GM21367 (cell line): ENCODE results near the gene CDH11.

Experiments used
- ATAC-seq: cut with Tn5 transposase; IDR thresholded peaks from one replicate; pipeline ENCODE4 v1.9.1; 2021; ENCODE audit not compliant: unreplicated experiment

CDH11 gene

GRCh38 chr16:65121870-65122723 lies at the start of gene CDH11:
CDH11 (minus strand) TSS chr16:65122063; CDS start chr16:65004869, 117,194 bp downstream.
- ATAC-seq, result no peak

- no peak for ATAC-seq
Measured at GRCh38 chr16:65154321-65154720, 32.5 kb upstream of the CDH11 start.

GRCh38 chr16:65153365-65154105 lies 31.7 kb upstream of the CDH11 start:
- no peak for ATAC-seq

- ATAC-seq, result no peak
Measured at GRCh38 chr16:65148804-65149203, 26.9 kb upstream of the CDH11 start.

DNA sequence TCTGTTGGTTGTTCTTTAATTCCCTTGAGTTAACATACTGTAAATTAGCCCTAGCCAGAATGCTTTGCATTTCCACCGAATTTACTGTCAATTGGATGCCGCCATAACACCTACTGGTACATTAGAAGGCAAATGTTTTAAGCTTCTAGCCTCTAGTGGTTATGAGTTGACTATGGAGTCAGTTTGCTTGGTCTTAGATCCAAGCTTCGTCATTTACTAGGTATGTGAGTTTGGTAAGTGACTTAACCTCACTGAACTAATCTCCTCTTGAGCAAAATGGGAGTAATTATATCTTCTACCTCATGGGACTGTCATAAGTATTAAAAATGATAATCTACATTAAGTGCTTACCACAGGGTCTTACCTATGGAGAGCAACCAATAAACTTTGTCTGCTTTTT lies 20.4 kb upstream of the CDH11 start:
- no peak for ATAC-seq

- no peak for ATAC-seq
Measured at GRCh38 chr16:65136681-65137080, 14.8 kb upstream of the CDH11 start.

DNA sequence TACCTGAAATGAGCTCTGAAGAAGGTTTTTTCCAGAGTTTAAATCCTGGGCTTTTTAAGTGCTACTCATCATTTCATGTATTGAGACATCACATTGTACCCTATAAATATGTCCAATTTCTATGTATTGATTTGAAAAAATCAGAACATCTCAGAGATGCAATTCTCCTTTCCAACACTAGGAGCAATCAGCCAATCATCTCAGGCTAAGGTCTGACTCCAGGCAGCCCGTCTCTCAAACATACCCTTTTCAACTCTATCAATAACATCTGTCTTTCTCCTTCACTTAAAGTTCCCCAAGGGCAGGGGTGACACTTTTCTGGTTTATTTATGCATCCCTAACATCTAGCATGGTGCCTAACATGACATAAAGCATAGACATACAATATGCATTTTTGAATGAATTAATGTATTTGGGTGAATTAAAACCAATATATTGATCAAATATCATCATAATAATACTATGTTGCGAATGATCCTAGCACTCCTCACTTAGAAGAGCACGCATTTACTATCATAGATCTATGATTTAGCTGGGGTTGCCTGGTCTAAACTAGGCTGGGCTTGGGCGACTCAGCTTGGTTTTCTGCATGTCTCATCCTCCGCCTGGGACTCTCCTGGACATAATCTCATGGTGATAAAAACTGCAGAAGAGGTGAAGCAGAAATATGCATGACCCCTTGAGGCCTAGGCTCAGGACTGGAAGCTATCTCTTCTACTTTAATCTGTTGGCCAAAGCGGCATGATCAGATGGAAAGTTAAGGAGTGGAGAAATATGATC lies 5.2 kb upstream of the CDH11 start:
- no peak for ATAC-seq

DNA sequence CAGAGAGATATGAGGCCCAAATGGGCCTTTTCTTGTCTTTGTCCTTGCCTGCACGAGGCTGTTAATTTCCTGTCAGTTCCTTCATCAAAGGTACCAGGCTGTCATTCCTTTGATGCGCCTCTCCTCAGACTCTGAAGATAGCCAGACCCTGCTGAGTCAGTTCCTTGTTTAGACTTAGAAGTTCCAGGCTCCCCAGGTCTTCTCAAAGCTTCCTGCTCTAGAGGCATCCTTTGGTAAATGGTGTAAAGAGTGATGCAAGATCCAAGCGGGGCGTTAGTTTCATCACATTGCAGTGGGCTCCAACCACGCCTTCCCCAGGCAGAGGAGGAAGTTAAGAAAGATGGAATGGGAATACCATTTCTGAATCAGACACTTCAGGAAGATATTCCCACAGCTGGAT lies 4.0 kb upstream of the CDH11 start:
- no peak for ATAC-seq

DNA sequence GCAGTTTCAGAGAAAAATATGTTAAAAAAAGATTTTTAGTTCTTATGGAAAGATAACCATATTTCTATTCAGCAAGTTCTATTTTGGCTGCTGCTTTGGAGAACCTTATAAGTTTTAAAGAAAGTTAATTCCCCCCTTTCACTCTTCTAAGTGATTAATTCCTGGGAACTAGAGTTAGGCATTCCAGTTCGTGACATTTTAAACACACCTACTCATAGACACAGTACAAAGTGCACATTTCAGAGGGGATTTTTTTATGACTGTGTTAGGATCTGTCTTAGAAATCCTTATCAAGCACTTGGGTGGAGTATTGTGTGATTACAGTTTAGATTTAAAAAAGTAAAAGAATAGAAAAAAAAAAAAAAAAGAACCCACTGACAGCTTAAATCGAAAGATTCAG lies 3.5 kb upstream of the CDH11 start:
- no peak for ATAC-seq

- no peak for ATAC-seq
Measured at GRCh38 chr16:65124596-65124995, 2.7 kb upstream of the CDH11 start.

GRCh38 chr16:65124212-65124548 lies 2.3 kb upstream of the CDH11 start:
- ATAC-seq, result no peak

DNA sequence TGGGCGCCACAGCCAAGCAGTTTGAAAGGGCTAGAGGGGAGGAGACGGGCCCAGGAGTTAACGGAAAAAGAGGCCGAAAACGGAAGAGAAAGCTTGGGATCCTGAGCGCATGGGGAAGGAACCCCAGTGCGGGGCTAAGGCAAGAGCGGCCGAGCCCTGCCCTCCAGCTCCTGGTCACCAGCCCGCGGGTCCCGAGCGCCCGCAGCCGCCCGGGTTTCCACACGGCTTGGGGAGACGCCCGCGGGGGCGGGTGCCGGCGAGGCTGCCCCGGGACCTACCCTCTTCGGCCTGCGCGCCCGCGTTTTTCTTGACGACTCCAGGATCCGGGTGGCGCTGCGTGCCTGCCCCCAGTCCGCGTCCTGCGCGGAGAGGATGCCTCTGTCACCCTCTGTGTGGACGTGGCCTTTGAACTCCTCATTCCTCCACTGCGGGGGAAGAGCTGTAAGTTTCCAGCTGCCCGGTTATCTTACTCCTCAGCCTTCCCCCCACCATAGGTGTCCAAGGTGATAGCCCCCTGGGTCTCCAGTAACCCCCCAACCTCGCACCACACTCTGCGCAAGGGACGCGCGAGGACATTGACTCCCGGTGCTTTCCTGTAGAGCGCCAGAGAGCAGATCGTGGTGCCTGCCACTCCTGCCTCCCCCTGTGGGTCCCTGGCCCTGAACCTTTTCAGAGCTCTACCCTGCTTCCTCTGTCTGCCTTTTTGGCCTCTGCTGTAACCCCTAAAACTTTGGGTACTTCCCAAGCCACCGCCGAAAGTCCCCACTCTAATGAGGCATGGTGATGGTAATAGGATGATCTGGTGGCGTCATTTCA lies 1.7 kb upstream of the CDH11 start:
- no peak for ATAC-seq

GRCh38 chr16:65122724-65123395 lies 997 bp upstream of the CDH11 start:
- no peak for ATAC-seq

- no peak for ATAC-seq
Measured at GRCh38 chr16:65120831-65121721, 787 bp downstream of the CDH11 start.

- no peak for ATAC-seq
Measured at GRCh38 chr16:65120461-65120830, 1.4 kb downstream of the CDH11 start.

DNA sequence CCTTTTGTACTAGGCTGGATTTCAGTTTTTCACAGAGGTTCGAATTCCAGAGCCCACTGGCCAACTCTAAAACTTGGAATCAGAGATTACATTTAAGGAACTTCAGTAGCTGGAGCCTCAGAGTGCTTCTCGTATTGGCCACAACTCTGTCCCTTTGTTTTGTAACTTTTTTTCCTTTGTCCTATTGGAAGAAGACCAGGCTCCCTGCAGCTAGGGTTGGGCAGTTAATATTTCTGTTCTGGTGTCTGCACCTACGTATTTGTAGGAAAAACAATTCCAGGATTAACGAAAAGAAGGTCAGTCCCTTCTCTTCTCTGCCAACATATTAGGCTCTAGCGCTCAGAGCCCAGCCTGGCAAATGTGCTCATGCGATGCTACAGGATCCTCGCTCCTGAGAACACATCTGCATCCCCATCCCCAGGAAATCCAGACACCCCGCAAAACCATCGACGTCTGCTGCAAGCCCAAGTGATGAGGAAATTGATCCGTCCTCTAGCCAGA lies 1.9 kb downstream of the CDH11 start:
- no peak for ATAC-seq

GRCh38 chr16:65119435-65119834 lies 2.4 kb downstream of the CDH11 start:
- no peak for ATAC-seq

- ATAC-seq, result no peak
Measured at GRCh38 chr16:65118871-65119270, 3.0 kb downstream of the CDH11 start.

GRCh38 chr16:65117811-65118448 lies 3.9 kb downstream of the CDH11 start:
- ATAC-seq, result peak; percentile 93
